Vagina (tissue), 2 donors: ENCODE measurements around the gene TCEAL5. TPM values are rescaled to one million over a fixed set of nuclear protein-coding genes. Genes with fewer than 3 reads are reported as not detected.
"Not testable (repeated sequence)": the region's sequence is repeated elsewhere in the genome, so short reads cannot be mapped to it uniquely, and the experiment has no call there.

Experiments used
- DNase-seq, 2 donors: peaks; one replicate each; pipeline ENCODE4 v3.0.0-alpha.2; 2017; ENCODE audit errors: extremely low spot score in 2 of 2
- H3K27ac ChIP-seq: fragments of 200-600 bp; sonication (generic); one replicate; pipeline ENCODE4 v1.5.1; 2019
- H3K27me3 ChIP-seq: fragments of 200-600 bp; sonication (generic); one replicate; pipeline ENCODE4 v1.5.1; 2019
- H3K36me3 ChIP-seq, 2 donors: fragments of 200-600 bp; sonication (generic); one replicate each; pipeline ENCODE4 v1.5.1; 2017 to 2019
- H3K4me1 ChIP-seq: fragments of 200-600 bp; sonication (generic); one replicate; pipeline ENCODE4 v1.5.1; 2019
- H3K4me3 ChIP-seq, 2 donors: fragments of 200-600 bp; sonication (generic); 1 replicate in 1 of 2; 2 replicates in 1 of 2; pipeline ENCODE4 v1.5.1; 2016 to 2019
- H3K9me3 ChIP-seq: fragments of 200-600 bp; sonication (generic); one replicate; pipeline ENCODE4 v1.5.1; 2019
- CTCF ChIP-seq, 3 experiments: fragments of 450-650 bp in 2 of 3; fragments of 200-600 bp in 1 of 3; sonication (generic) in 1 of 3; IDR thresholded peaks; one replicate each; pipeline ENCODE4 v1.5.1; 2017 to 2019; ENCODE audit warnings: antibody characterized with exemption in 3 of 3, mild to moderate bottlenecking in 2 of 3, moderate library complexity in 2 of 3
- POLR2A ChIP-seq, 2 donors: fragments of 450-650 bp; IDR thresholded peaks; one replicate each; pipeline ENCODE4 v1.6.1; 2017; ENCODE audit warnings: antibody characterized with exemption in 2 of 2, mild to moderate bottlenecking in 2 of 2, moderate library complexity in 2 of 2
- POLR2AphosphoS5 ChIP-seq, 2 donors: sonication (generic); formaldehyde crosslinking; IDR thresholded peaks; one replicate each; pipeline ENCODE4 v1.9.0; 2017; ENCODE audit warnings: antibody characterized with exemption in 2 of 2, mild to moderate bottlenecking in 2 of 2, low read depth in 1 of 2; ENCODE audit not compliant: insufficient read depth in 1 of 2
- intact Hi-C: fragments of 100-400 bp; cut with DNase I; formaldehyde crosslinking; loops from one replicate; pipeline ENCODE4 v1.15.1; 2023
- total RNA-seq: library from RNA; depleted of rRNA; stranded (reverse); fragments of >200 nt; gene quantifications from one replicate; pipeline ENCODE4 v1.2.3, GENCODE V29; 2016

Gene TCEAL5, protein sequence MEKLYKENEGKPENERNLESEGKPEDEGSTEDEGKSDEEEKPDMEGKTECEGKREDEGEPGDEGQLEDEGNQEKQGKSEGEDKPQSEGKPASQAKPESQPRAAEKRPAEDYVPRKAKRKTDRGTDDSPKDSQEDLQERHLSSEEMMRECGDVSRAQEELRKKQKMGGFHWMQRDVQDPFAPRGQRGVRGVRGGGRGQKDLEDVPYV
- total RNA-seq = 0.98 TPM

DNA sequence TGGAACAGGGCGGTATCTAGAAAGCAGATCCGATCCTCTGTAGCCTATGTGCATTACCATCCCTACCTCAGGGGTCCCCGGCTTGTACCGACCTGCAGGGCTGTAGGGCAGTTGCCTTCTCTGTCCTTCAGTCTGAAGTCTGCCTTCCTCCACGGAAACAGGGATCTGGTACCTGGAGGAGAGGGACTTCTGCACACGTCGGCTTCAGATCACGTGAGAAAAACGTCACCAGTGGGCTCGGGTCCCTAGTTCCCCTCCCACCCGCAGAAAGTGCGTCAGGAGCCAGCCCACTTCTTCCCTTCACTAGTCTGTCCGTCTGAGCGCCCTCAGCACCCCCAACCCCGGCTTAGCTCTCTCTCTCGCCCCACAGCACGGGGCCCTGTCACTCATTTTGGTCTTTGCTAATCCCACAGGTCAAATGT, at the start of gene TCEAL5:
Gene TCEAL5 (minus strand): TSS at position 170 of the 422 bp plus-strand sequence. CDS start 2,187 bp downstream, outside the sequence.
- Histone ChIP-seq H3K27me3 (no peaks in the 10 kb centered on the region), H3K27ac (peak within 1 kb of the TSS; percentile 37), H3K4me1 (no peaks in the 10 kb centered on the region), H3K9me3 (no peaks in the 10 kb centered on the region), H3K36me3 (no peaks in the 10 kb centered on the region), H3K4me3 (peak within 1 kb of the TSS; percentile 18 to 21)
- TF ChIP-seq CTCF (IDR thresholded peaks at IDR 0.05) = no peak
- TF ChIP-seq POLR2AphosphoS5 (IDR thresholded peaks at IDR 0.05; ENCODE audit: insufficient read depth in 1 of 2, low read depth in 1 of 2) = peak in 1 of 2 donors; percentile 18
- intact Hi-C loops = no loop called here
- no peak for DNase-seq

- no peak for TF ChIP-seq POLR2A (IDR thresholded peaks at IDR 0.05)
- no peak for TF ChIP-seq POLR2AphosphoS5 (IDR thresholded peaks at IDR 0.05; ENCODE audit: insufficient read depth in 1 of 2, low read depth in 1 of 2)
- no peak for TF ChIP-seq CTCF (IDR thresholded peaks at IDR 0.05)
- intact Hi-C loops = no loop called here
- H3K4me1 ChIP-seq = peaks cover 6% of the 10 kb centered on the region
- no peaks in the 10 kb centered on the region for H3K27me3 ChIP-seq
- H3K4me3 ChIP-seq = no peak overlapping the region
- H3K36me3 ChIP-seq = no peaks in the 10 kb centered on the region
- H3K9me3 ChIP-seq = no peaks in the 10 kb centered on the region
- DNase-seq = no peak
- H3K27ac ChIP-seq = no peak overlapping the region
Measured at GRCh38 chrX:103311399-103311780, 34.8 kb upstream of the TCEAL5 start.

GRCh38 chrX:103310555-103311398, 34.2 kb upstream of the TCEAL5 start, which contains the start of gene BEX2:
Gene BEX2, minus strand, starts transcription at chrX:103310990. Its CDS starts 1,014 bp downstream, at chrX:103309976.
- TF ChIP-seq POLR2AphosphoS5 (IDR thresholded peaks at IDR 0.05; ENCODE audit: insufficient read depth in 1 of 2, low read depth in 1 of 2) (peak in 1 of 2 donors; percentile 71), CTCF (IDR thresholded peaks at IDR 0.05) (no peak), POLR2A (IDR thresholded peaks at IDR 0.05) (peak in 1 of 2 donors; percentile 43)
- Histone ChIP-seq H3K27me3 (no peaks in the 10 kb centered on the region), H3K27ac (no peak within 1 kb of the TSS)

GRCh38 chrX:103309860-103310554, 33.5 kb upstream of the TCEAL5 start:
- Histone ChIP-seq H3K27ac (no peak overlapping the region), H3K27me3 (no peaks in the 10 kb centered on the region), H3K4me3 (peak overlapping the region; percentile 36 to 47), H3K36me3 (no peaks in the 10 kb centered on the region), H3K4me1 (peaks cover 6% of the 10 kb centered on the region), H3K9me3 (no peaks in the 10 kb centered on the region)
- TF ChIP-seq POLR2A (IDR thresholded peaks at IDR 0.05) (no peak), CTCF (IDR thresholded peaks at IDR 0.05) (no peak), POLR2AphosphoS5 (IDR thresholded peaks at IDR 0.05; ENCODE audit: insufficient read depth in 1 of 2, low read depth in 1 of 2) (no peak)
- DNase-seq = no peak
- intact Hi-C loops = no loop called here

More at GRCh38 chrX:103310555-103311398, 34.2 kb upstream of the TCEAL5 start, which contains the start of gene BEX2:
- Histone ChIP-seq H3K4me1 (peaks cover 6% of the 10 kb centered on the region), H3K4me3 (peak within 1 kb of the TSS; percentile 36 to 47), H3K9me3 (no peaks in the 10 kb centered on the region), H3K36me3 (no peaks in the 10 kb centered on the region)
- intact Hi-C loops = no loop called here
- no peak for DNase-seq

DNA sequence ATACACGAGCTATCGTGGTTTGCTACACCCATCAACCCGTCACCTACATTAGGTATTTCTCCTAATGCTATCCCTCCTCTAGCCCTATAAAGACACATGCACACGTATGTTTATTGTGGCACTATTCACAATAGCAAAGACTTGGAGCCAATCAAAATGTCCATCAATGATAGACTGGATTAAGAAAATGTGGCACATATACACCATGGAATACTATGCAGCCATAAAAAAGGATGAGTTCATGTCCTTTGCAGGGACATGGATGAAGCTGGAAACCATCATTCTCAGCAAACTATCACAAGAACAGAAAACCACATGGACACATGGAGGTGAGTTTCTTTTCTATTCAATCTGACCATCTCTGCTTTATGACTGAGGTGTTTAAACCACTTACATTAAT, 29.1 kb upstream of the TCEAL5 start:
- H3K9me3 ChIP-seq, H3K4me3 ChIP-seq, H3K27ac ChIP-seq, H3K36me3 ChIP-seq, DNase-seq, H3K4me1 ChIP-seq, intact Hi-C loops, H3K27me3 ChIP-seq: not testable (repeated sequence)
